PC-3 (cell line): ENCODE data around the gene C3orf18. TPM values are rescaled to one million over a fixed set of nuclear protein-coding genes. Genes with fewer than 3 reads are reported as not detected.

ENCODE experiments used
- ATAC-seq: fragments of 200-7000 bp; cut with Tn5 transposase; 2 replicates; pipeline ENCODE4 v1.9.1; 2020; ENCODE audit warnings: mild to moderate bottlenecking, moderate library complexity
- BruUV-seq: library from RNA; stranded (reverse); fragments of 400-500 nt; replicated peaks from 2 replicates; lab custom pipeline; 2021; lab: Mats Ljungman, UMichigan
- CTCF ChIA-PET: fragments of 300-600 bp; sonication (Branson Sonifier 250); formaldehyde crosslinking; loops from one replicate; lab custom pipeline; 2022; ENCODE audit warnings: antibody characterized with exemption; lab: Charles Lee
- POLR2A ChIA-PET: fragments of 300-600 bp; sonication (Branson Sonifier 250); formaldehyde crosslinking; loops from one replicate; lab custom pipeline; 2022; ENCODE audit warnings: antibody characterized with exemption; ENCODE audit not compliant: unreplicated experiment; lab: Charles Lee
- DNase-seq: peaks from one replicate; pipeline ENCODE4 v3.0.0-alpha.2; 2015
- H2AFZ ChIP-seq: fragments of 300-600 bp; sonication (generic); 2 replicates; pipeline ENCODE4 v1.6.0; 2016; ENCODE audit warnings: antibody characterized with exemption, low read length
- H3F3A ChIP-seq: fragments of 300-600 bp; sonication (generic); one replicate; pipeline ENCODE4 v1.6.0; 2017; ENCODE audit warnings: antibody characterized with exemption, low read length, control low read depth, mild to moderate bottlenecking; ENCODE audit not compliant: unreplicated experiment
- H3K27ac ChIP-seq: fragments of 300-600 bp; sonication (generic); 2 replicates; pipeline ENCODE4 v1.5.1; 2016; ENCODE audit warnings: mild to moderate bottlenecking, low read length
- H3K27me3 ChIP-seq: fragments of 300-600 bp; sonication (generic); 2 replicates; pipeline ENCODE4 v1.6.1; 2016; ENCODE audit warnings: low read length, mixed read lengths
- H3K36me3 ChIP-seq: fragments of 300-600 bp; sonication (generic); 2 replicates; pipeline ENCODE4 v1.6.1; 2016; ENCODE audit warnings: low read depth, mixed run types, low read length, mixed read lengths
- H3K4me1 ChIP-seq: fragments of 300-600 bp; sonication (generic); 2 replicates; pipeline ENCODE4 v1.5.1; 2016; ENCODE audit warnings: low read length; ENCODE audit not compliant: insufficient read depth
- H3K4me2 ChIP-seq: fragments of 300-600 bp; sonication (generic); 2 replicates; pipeline ENCODE4 v1.6.0; 2016; ENCODE audit warnings: low read length
- H3K4me3 ChIP-seq: fragments of 300-600 bp; sonication (generic); 2 replicates; pipeline ENCODE4 v1.5.1; 2016; ENCODE audit warnings: mild to moderate bottlenecking, low read length, mixed read lengths
- H3K79me2 ChIP-seq: fragments of 300-600 bp; sonication (generic); 2 replicates; pipeline ENCODE4 v1.6.1; 2017; ENCODE audit warnings: low read length, mixed read lengths
- H3K9ac ChIP-seq: fragments of 300-600 bp; sonication (generic); 2 replicates; pipeline ENCODE4 v1.6.0; 2016; ENCODE audit warnings: mild to moderate bottlenecking, low read length
- H3K9me2 ChIP-seq: fragments of 300-600 bp; sonication (generic); replicated peaks from 2 replicates; pipeline ENCODE4 v1.6.1; 2016; ENCODE audit warnings: mixed run types, low read length, mixed read lengths
- H3K9me3 ChIP-seq: fragments of 300-600 bp; sonication (generic); 2 replicates; pipeline ENCODE4 v1.6.1; 2016; ENCODE audit warnings: low read length, mixed read lengths
- H4K20me1 ChIP-seq: fragments of 300-600 bp; sonication (generic); 2 replicates; pipeline ENCODE4 v1.6.1; 2016; ENCODE audit warnings: low read length, mixed read lengths
- CTCF ChIP-seq: fragments of 300-600 bp; sonication (generic); conservative IDR thresholded peaks from 2 replicates; pipeline ENCODE4 v1.5.1; 2017; ENCODE audit warnings: antibody characterized with exemption, low read depth, mild to moderate bottlenecking, low read length
- EZH2 ChIP-seq: fragments of 300-600 bp; sonication (generic); IDR thresholded peaks from one replicate; pipeline ENCODE4 v1.6.1; 2017; ENCODE audit warnings: antibody characterized with exemption, mild to moderate bottlenecking, low read length; ENCODE audit not compliant: unreplicated experiment
- EZH2phosphoT487 ChIP-seq: fragments of 300-600 bp; sonication (generic); IDR thresholded peaks from 2 replicates; pipeline ENCODE4 v1.6.1; 2018; ENCODE audit warnings: mild to moderate bottlenecking, antibody characterized with exemption, low read length, borderline replicate concordance
- intact Hi-C: fragments of 100-400 bp; cut with micrococcal nuclease; formaldehyde crosslinking; loops from 2 replicates; pipeline ENCODE4 v1.9.0; 2023
- total RNA-seq: library from RNA; depleted of rRNA; stranded (reverse); fragments of >200 nt; gene quantifications from 2 replicates; pipeline ENCODE4 v1.2.3, GENCODE V29; 2014

The C3orf18 gene
- total RNA-seq, 1 experiment from 2014 or later: 31.2 TPM

- Histone ChIP-seq H3K9ac (no peak overlapping the region), H3K27me3 (no peaks in the 10 kb centered on the region), H3K4me2 (no peak overlapping the region), H3K9me3 (no peaks in the 10 kb centered on the region), H4K20me1 (no peaks in the 10 kb centered on the region), H2AFZ (no peak overlapping the region), H3K9me2 (no peaks in the 10 kb centered on the region), H3K36me3 (no peaks in the 10 kb centered on the region), H3K79me2 (no peaks in the 10 kb centered on the region), H3F3A (no peaks in the 10 kb centered on the region), H3K27ac (no peak overlapping the region), H3K4me1 (peaks cover 27% of the 10 kb centered on the region), H3K4me3 (no peak overlapping the region)
- DNase-seq (no peak), ATAC-seq (no peak)
- no peak for TF ChIP-seq EZH2phosphoT487
- no peak for TF ChIP-seq CTCF
- no peak for TF ChIP-seq EZH2
- intact Hi-C loops: no loop called here
- no TSS peak for BruUV-seq
- ChIA-PET CTCF (no interaction called here), POLR2A (no interaction called here)
Observed at GRCh38 chr3:50600141-50600753, 32.7 kb upstream of the C3orf18 start.

- no peaks in the 10 kb centered on the region for H3K9me2 ChIP-seq
- ATAC-seq: no peak
- peaks cover 27% of the 10 kb centered on the region for H3K4me1 ChIP-seq
- no peak for TF ChIP-seq CTCF
- TF ChIP-seq EZH2: no peak
- no peak for TF ChIP-seq EZH2phosphoT487
- DNase-seq: no peak
- CTCF ChIA-PET: no interaction called here
- H3K9me3 ChIP-seq: no peaks in the 10 kb centered on the region
- H3K36me3 ChIP-seq: no peaks in the 10 kb centered on the region
- H3K79me2 ChIP-seq: no peaks in the 10 kb centered on the region
- H3K4me3 ChIP-seq: no peak overlapping the region
- POLR2A ChIA-PET: no interaction called here
- intact Hi-C loops: no loop called here
- H3K27me3 ChIP-seq: no peaks in the 10 kb centered on the region
- H3K27ac ChIP-seq: no peak overlapping the region
- H2AFZ ChIP-seq: no peak overlapping the region
- no peak overlapping the region for H3K9ac ChIP-seq
- H3K4me2 ChIP-seq: no peak overlapping the region
- no TSS peak for BruUV-seq
- H3F3A ChIP-seq: no peaks in the 10 kb centered on the region
- no peaks in the 10 kb centered on the region for H4K20me1 ChIP-seq
Observed at GRCh38 chr3:50599716-50600118, 32.2 kb upstream of the C3orf18 start.

GRCh38 chr3:50599115-50599715, 31.7 kb upstream of the C3orf18 start:
- ATAC-seq (no peak), DNase-seq (no peak)
- Histone ChIP-seq H3K27ac (no peak overlapping the region), H3K36me3 (no peaks in the 10 kb centered on the region), H4K20me1 (no peaks in the 10 kb centered on the region), H3K4me2 (no peak overlapping the region), H3K9me2 (no peaks in the 10 kb centered on the region), H3K79me2 (no peaks in the 10 kb centered on the region), H3K4me1 (peaks cover 27% of the 10 kb centered on the region), H3K9ac (no peak overlapping the region), H3F3A (no peaks in the 10 kb centered on the region), H3K9me3 (no peaks in the 10 kb centered on the region), H3K27me3 (no peaks in the 10 kb centered on the region), H3K4me3 (no peak overlapping the region), H2AFZ (no peak overlapping the region)
- intact Hi-C loops: no loop called here
- POLR2A ChIA-PET: no interaction called here
- TF ChIP-seq CTCF (no peak), EZH2phosphoT487 (no peak)
- CTCF ChIA-PET: no interaction called here
- BruUV-seq: no TSS peak
